ENCODE measurements around the gene DDX1. TPM values are rescaled to one million over a fixed set of nuclear protein-coding genes. Genes with fewer than 3 reads are reported as not detected.

The DDX1 gene
- total and polyA plus RNA-seq, 10 of the 15 experiments (the other 5 are each of a cell fraction or from before 2014, with no cell fraction given), result 53.2 to 134 (median 85.6) TPM

- H3K9me3 ChIP-seq (replicated peaks; ENCODE audit: control insufficient read depth, insufficient read depth, low read length), result no peaks in the 10 kb centered on the region; the same call in 2 of the 3 replicates
- ChIA-PET RAD21 (ENCODE audit: unreplicated experiment) (no interaction called here), CTCF (no interaction called here), POLR2A (no interaction called here), SMC1A (ENCODE audit: uncharacterized antibody, unreplicated experiment) (interaction anchor here (0.6 kb wide), 1 partner anchor 43 kb away, joined by 3 read pairs; no protein-coding TSS in a partner anchor)
- H3K27me3 ChIP-seq (replicated peaks in 1 of 2; ENCODE audit: control insufficient read depth in 2 of 2, insufficient read depth in 2 of 2, low read length in 1 of 2), result no peaks in the 10 kb centered on the region
- no peaks in the 10 kb centered on the region for H3K4me1 ChIP-seq (ENCODE audit: control insufficient read depth, insufficient read depth, low read length)
- H2AFZ ChIP-seq (ENCODE audit: control insufficient read depth, low read depth, low read length), result no peak overlapping the region
- H3K4me3 ChIP-seq, result no peak overlapping the region
- no peak overlapping the region for H3K4me2 ChIP-seq (ENCODE audit: control insufficient read depth, insufficient read depth)
- H3K36me3 ChIP-seq (ENCODE audit: control insufficient read depth in 2 of 2, insufficient read depth in 2 of 2, low read length in 1 of 2), result peaks cover 11 to 16% of the 10 kb centered on the region in 2 experiments
- no peak overlapping the region for H3K9ac ChIP-seq (ENCODE audit: control insufficient read depth, insufficient read depth, low read length)
- TF ChIP-seq KDM1A (IDR thresholded peaks at IDR 0.05; ENCODE audit: borderline replicate concordance) (no peak), ETV6 (conservative IDR thresholded peaks at IDR 0.05 in 1 of 2, IDR thresholded peaks at IDR 0.05 in 1 of 2; ENCODE audit: borderline replicate concordance in 1 of 2, low read depth in 1 of 2) (no peak), SP1 (IDR thresholded peaks at IDR 0.05; ENCODE audit: low read depth, low read length) (no peak), ZNF24 (IDR thresholded peaks at IDR 0.05) (no peak), CTCF (IDR thresholded peaks at IDR 0.05 in 2 of 3, conservative IDR thresholded peaks at IDR 0.05 in 1 of 3; ENCODE audit: control insufficient read depth in 2 of 3, extremely low read depth in 1 of 3, insufficient read depth in 1 of 3, low read depth in 3 of 3, low read length in 3 of 3) (no peak), NRF1 (conservative IDR thresholded peaks at IDR 0.05; ENCODE audit: low read depth, low read length) (no peak), TCF12 (IDR thresholded peaks at IDR 0.05; ENCODE audit: low read depth, low read length) (no peak), POLR2A (IDR thresholded peaks at IDR 0.05; ENCODE audit: low read depth, low read length) (no peak), NKRF (conservative IDR thresholded peaks at IDR 0.05) (no peak), YY1 (IDR thresholded peaks at IDR 0.05; ENCODE audit: low read depth, low read length) (no peak), SMAD5 (IDR thresholded peaks at IDR 0.05; ENCODE audit: low read depth) (no peak), IRF4 (IDR thresholded peaks at IDR 0.05; ENCODE audit: low read depth, low read length) (no peak), NFYA (IDR thresholded peaks at IDR 0.05; ENCODE audit: borderline replicate concordance, low read depth, low read length) (no peak)
- TF ChIP-seq, protein P1, sequence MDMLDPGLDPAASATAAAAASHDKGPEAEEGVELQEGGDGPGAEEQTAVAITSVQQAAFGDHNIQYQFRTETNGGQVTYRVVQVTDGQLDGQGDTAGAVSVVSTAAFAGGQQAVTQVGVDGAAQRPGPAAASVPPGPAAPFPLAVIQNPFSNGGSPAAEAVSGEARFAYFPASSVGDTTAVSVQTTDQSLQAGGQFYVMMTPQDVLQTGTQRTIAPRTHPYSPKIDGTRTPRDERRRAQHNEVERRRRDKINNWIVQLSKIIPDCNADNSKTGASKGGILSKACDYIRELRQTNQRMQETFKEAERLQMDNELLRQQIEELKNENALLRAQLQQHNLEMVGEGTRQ (IDR thresholded peaks at IDR 0.05; ENCODE audit: borderline replicate concordance, low read depth, low read length), result no peak
- DNase-seq (ENCODE audit: low read depth, low spot score) (no peak), ATAC-seq (no peak), FAIRE-seq (no peak)
- no peaks in the 10 kb centered on the region for H3K79me2 ChIP-seq (ENCODE audit: control insufficient read depth, insufficient read depth, low read length)
- intact Hi-C loops (cut with micrococcal nuclease; ENCODE audit: unreplicated experiment) (no loop called here), in situ Hi-C loops (cut with MboI) (no loop called here)
- H3K27ac ChIP-seq (ENCODE audit: control insufficient read depth, insufficient read depth), result no peak overlapping the region
- no TSS peak for BruUV-seq (replicated peaks)
- 99% methylated on average over 2 of the region's 2 CpGs for WGBS (ENCODE audit: insufficient coverage, insufficient replicate concordance, low lambda C conversion rate, missing lambda C conversion rate)
- no peaks in the 10 kb centered on the region for H4K20me1 ChIP-seq (ENCODE audit: control insufficient read depth, insufficient read depth)
Observed at GRCh38 chr2:15620340-15620739, 28.7 kb downstream of the DDX1 start.
